K562 (cell line): ENCODE data around the gene NUTF2. TPM values are rescaled to one million over a fixed set of nuclear protein-coding genes. Genes with fewer than 3 reads are reported as not detected.

Source experiments
- ATAC-seq: fragments of 200-7000 bp; cut with Tn5 transposase; 3 replicates; pipeline ENCODE4 v1.9.1; 2020; ENCODE audit warnings: moderate library complexity
- BruUV-seq: library from RNA; stranded (reverse); fragments of 400-500 nt; replicated peaks from 2 replicates; lab custom pipeline; 2021; lab: Mats Ljungman, UMichigan
- CTCF ChIA-PET: fragments of 300-600 bp; formaldehyde crosslinking; extraction: SDS; loops from one replicate; lab custom pipeline; 2021; ENCODE audit warnings: low intra/inter-chr PET ratio; lab: Yijun Ruan, JAX
- POLR2A ChIA-PET: fragments of 300-600, 350-650 bp; sonication (Branson Sonifier 250); formaldehyde crosslinking; extraction: SDS; loops from one replicate; lab custom pipeline; 2021; ENCODE audit warnings: antibody characterized with exemption, inconsistent platforms; lab: Yijun Ruan, JAX
- DNase-seq, 4 experiments: peaks; one replicate each; pipeline versions ENCODE4 v3.0.0 to v3.0.0-alpha.2; 2011 to 2018; ENCODE audit warnings: low spot score in 3 of 4, mixed read lengths in 3 of 4; ENCODE audit errors: extremely low read depth in 1 of 4
- FAIRE-seq: peaks from 2 replicates; lab custom pipeline; 2011; peaks lifted over from hg19 to GRCh38; lab: Jason Lieb, UNC
- H2AFZ ChIP-seq: 2 replicates; pipeline ENCODE4 v1.6.0; 2011; ENCODE audit warnings: low read depth, low read length, control low read depth, inconsistent platforms
- H3K27ac ChIP-seq: fragments of 200-600 bp; 3 replicates; pipeline ENCODE4 v1.8.0; 2011; ENCODE audit warnings: low read depth, mild to moderate bottlenecking, control low read depth, inconsistent platforms, low read length, moderate library complexity, mixed read lengths; ENCODE audit errors: extremely low read depth
- H3K27me3 ChIP-seq, 2 experiments: fragments of 300-600 bp in 1 of 2; 2 replicates in 1 of 2; 3 replicates in 1 of 2; pipeline versions ENCODE4 v1.6.0 to v1.8.0; 2011; ENCODE audit warnings: inconsistent platforms in 2 of 2, low read length in 2 of 2, mild to moderate bottlenecking in 1 of 2, mixed read lengths in 1 of 2, moderate library complexity in 1 of 2; ENCODE audit not compliant: control insufficient read depth in 2 of 2, insufficient read depth in 2 of 2
- H3K36me3 ChIP-seq: fragments of 300-600 bp; 3 replicates; pipeline ENCODE4 v1.8.0; 2011; ENCODE audit warnings: mild to moderate bottlenecking, low read length, inconsistent platforms; ENCODE audit not compliant: control insufficient read depth, insufficient read depth
- H3K4me1 ChIP-seq, 2 experiments: fragments of 200-600 bp in 1 of 2; replicated peaks in 1 of 2; 2 replicates in 1 of 2; 3 replicates in 1 of 2; pipeline versions ENCODE4 v1.5.1 to v1.8.0; 2011; ENCODE audit warnings: inconsistent platforms in 2 of 2, low read length in 2 of 2, mild to moderate bottlenecking in 1 of 2, mixed read lengths in 1 of 2, moderate library complexity in 1 of 2; ENCODE audit not compliant: control insufficient read depth in 2 of 2, insufficient read depth in 2 of 2
- H3K4me2 ChIP-seq: 2 replicates; pipeline ENCODE4 v1.6.1; 2011; ENCODE audit warnings: low read length, control low read depth, inconsistent platforms, mixed read lengths; ENCODE audit not compliant: insufficient read depth
- H3K4me3 ChIP-seq: fragments of 200-600 bp; sonication (generic), shearing (Covaris generic); 2 replicates; pipeline ENCODE4 v1.5.1; 2016; ENCODE audit warnings: control low read depth, inconsistent platforms
- H3K79me2 ChIP-seq: fragments of 200-600 bp; 3 replicates; pipeline ENCODE4 v1.8.0; 2011; ENCODE audit warnings: low read length, inconsistent platforms; ENCODE audit not compliant: control insufficient read depth, insufficient read depth
- H3K9ac ChIP-seq, 2 experiments: 2 replicates each; pipeline versions ENCODE4 v1.6.0 to v1.6.1; 2011; ENCODE audit warnings: low read depth in 2 of 2, low read length in 2 of 2, control low read depth in 1 of 2, inconsistent platforms in 1 of 2, mild to moderate bottlenecking in 1 of 2, mixed read lengths in 1 of 2; ENCODE audit not compliant: insufficient read depth in 1 of 2
- H3K9me1 ChIP-seq: one replicate; pipeline ENCODE4 v1.6.0; 2011; ENCODE audit warnings: inconsistent platforms, mild to moderate bottlenecking, low read length, moderate library complexity; ENCODE audit not compliant: control insufficient read depth, insufficient read depth
- H3K9me3 ChIP-seq: replicated peaks from 2 replicates; pipeline ENCODE4 v1.5.1; 2011; ENCODE audit warnings: low read depth, low read length, inconsistent platforms; ENCODE audit not compliant: control insufficient read depth, insufficient read depth
- H4K20me1 ChIP-seq: replicated peaks from 2 replicates; pipeline ENCODE4 v1.6.1; 2011; ENCODE audit warnings: low read length, inconsistent platforms, mixed read lengths; ENCODE audit not compliant: control insufficient read depth, insufficient read depth
- GATA2 ChIP-seq: sonication (generic); formaldehyde crosslinking; IDR thresholded peaks from 2 replicates; pipeline ENCODE4 v1.4.0; 2020; ENCODE audit warnings: mild to moderate bottlenecking, missing genetic modification reagents
- NCOA4 ChIP-seq: fragments of 450-650 bp; IDR thresholded peaks from 2 replicates; pipeline ENCODE4 v1.6.1; 2018; ENCODE audit warnings: mild to moderate bottlenecking; ENCODE audit not compliant: partially characterized antibody
- POLR2G ChIP-seq: fragments of 200-400 bp; formaldehyde crosslinking; IDR thresholded peaks from 2 replicates; pipeline ENCODE4 v1.6.1; 2017; ENCODE audit warnings: low read depth, mild to moderate bottlenecking, antibody characterized with exemption, low read length, moderate library complexity
- POLR2H ChIP-seq: IDR thresholded peaks from 2 replicates; pipeline ENCODE4 v1.6.1; 2016; ENCODE audit warnings: missing genetic modification characterization, low read depth, mild to moderate bottlenecking, control low read depth, missing compliant biosample characterization, moderate library complexity
- RBFOX2 ChIP-seq: fragments of 200-400 bp; formaldehyde crosslinking; IDR thresholded peaks from 2 replicates; pipeline ENCODE4 v1.6.1; 2017; ENCODE audit warnings: low read depth, mild to moderate bottlenecking, low read length, moderate library complexity
- SRSF1 ChIP-seq: fragments of 200-400 bp; formaldehyde crosslinking; IDR thresholded peaks from 2 replicates; pipeline ENCODE4 v1.6.1; 2017; ENCODE audit warnings: mild to moderate bottlenecking, low read depth, low read length, moderate library complexity
- WGBS: fragments of 100-300 bp; shearing (Covaris generic); methylation state at CpG from one replicate; pipeline ENCODE4 v1.1.6; 2016; ENCODE audit warnings: low coverage, mixed read lengths; ENCODE audit not compliant: insufficient coverage; ENCODE audit errors: missing lambda C conversion rate; 5-methylcytosine and 5-hydroxymethylcytosine counted together
- in situ Hi-C: fragments of 300-500 bp; cut with MboI; formaldehyde crosslinking; loops from 4 replicates; pipeline ENCODE4 v1.15.0; 2018; ENCODE audit warnings: inconsistent platforms, mixed read lengths
- intact Hi-C: fragments of 100-400 bp; cut with micrococcal nuclease; formaldehyde crosslinking; loops from 2 replicates; pipeline ENCODE4 v1.14.2; 2022
- polyA plus RNA-seq, 8 experiments: library from polyadenylated mRNA; depleted of rRNA in 4 of 8; stranded (reverse) in 5 of 8; unstranded in 3 of 8; fragments of >200 nt; fragmentation: Nextera tagmentation in 2 of 8; fragmentation: Illumina TruSeq in 1 of 8; extraction: Ambion mirVana in 2 of 8; extraction: Trizol in 1 of 8; gene quantifications; 2 replicates each; pipeline versions ENCODE4 v1.2.1 to v1.2.3, GENCODE V29; 2011 to 2014; ENCODE audit warnings: inconsistent platforms in 1 of 8, missing spikeins in 1 of 8
- total RNA-seq, 7 experiments: library from RNA; depleted of rRNA in 6 of 7; stranded (reverse); fragments of >200 nt in 6 of 7; fragmentation: Illumina TruSeq in 2 of 7; extraction: Trizol in 2 of 7; gene quantifications; 2 replicates each; pipeline versions ENCODE4 v1.2.1 to v1.2.3, GENCODE V29; 2011 to 2021; ENCODE audit warnings: low replicate concordance in 1 of 7

The NUTF2 gene
- total and polyA plus RNA-seq, 9 of the 15 experiments (the other 6 are each of a cell fraction or from before 2014, with no cell fraction given) = 106 to 248 (median 147) TPM

DNA sequence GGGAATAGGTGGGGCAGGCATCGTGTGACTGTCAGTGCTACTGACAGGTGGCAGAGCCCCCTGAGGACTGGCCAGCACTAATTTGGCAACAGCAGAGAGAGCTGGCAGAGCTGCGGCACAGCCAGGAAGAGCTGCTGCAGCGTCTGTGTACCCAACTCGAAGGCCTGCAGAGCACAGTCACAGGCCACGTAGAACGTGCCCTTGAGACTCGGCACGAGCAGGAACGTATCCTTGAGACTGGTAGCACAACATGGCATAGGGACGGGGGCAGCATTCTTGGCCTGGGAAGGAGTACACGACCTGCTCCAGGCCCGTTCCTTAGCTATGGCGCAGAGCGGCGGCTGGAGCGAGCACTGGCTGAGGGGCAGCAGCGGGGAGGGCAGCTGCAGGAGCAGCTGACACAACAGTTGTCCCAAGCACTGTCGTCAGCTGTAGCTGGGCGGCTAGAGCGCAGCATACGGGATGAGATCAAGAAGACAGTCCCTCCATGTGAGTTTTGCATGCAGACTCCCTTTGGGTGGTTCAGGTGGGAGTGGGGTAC, 35.0 kb downstream of the NUTF2 start:
- Histone ChIP-seq H3K79me2 (peaks cover 2% of the 10 kb centered on the region; the same call in 1 of the 3 replicates), H3K4me3 (no peak overlapping the region), H3K4me2 (no peak overlapping the region), H3K4me1 (peaks cover 6 to 40% of the 10 kb centered on the region in 2 experiments; a peak in 4 of 5 replicates), H3K27ac (no peak overlapping the region), H3K9ac (peak overlapping the region in 1 of 2 experiments; percentile 46; a peak in 1 of 4 replicates), H3K9me3 (no peaks in the 10 kb centered on the region), H4K20me1 (peaks cover 24% of the 10 kb centered on the region), H3K9me1 (no peaks in the 10 kb centered on the region), H2AFZ (no peak overlapping the region), H3K27me3 (no peaks in the 10 kb centered on the region), H3K36me3 (peaks cover 85% of the 10 kb centered on the region; the same call in 2 of the 3 replicates)
- FAIRE-seq = no peak
- TF ChIP-seq NCOA4 = no peak
- TF ChIP-seq GATA2 (CRISPR knock-in tag) = no peak
- peak; percentile 47; the same call in 1 of the 2 replicates for TF ChIP-seq RBFOX2
- no peak for TF ChIP-seq SRSF1
- TF ChIP-seq POLR2H = no peak
- 0 out of 2 replicates have a peak, but pooled peaks have one; percentile 50 for TF ChIP-seq POLR2G
- in situ Hi-C loops = no loop called here
- intact Hi-C loops = loop anchor here (10.0 kb wide), 1 partner anchor 163 kb away; no protein-coding TSS in a partner anchor
- WGBS = 87% methylated on average over 21 of the region's 21 CpGs
- BruUV-seq = no TSS peak
- CTCF ChIA-PET = interaction anchor here (4.0 kb wide), 1 partner anchor 47 kb away, joined by 35 read pairs; no protein-coding TSS in a partner anchor
- ATAC-seq = no peak
- no peak for DNase-seq
- POLR2A ChIA-PET = interaction anchor here (0.8 to 1.3 kb wide), 5 partner anchors 8 to 54 kb away, joined by 3 to 5 read pairs (median 4); partner anchors contain the start of gene EDC4
